ENCODE measurements around the gene CDC42EP5. TPM values are rescaled to one million over a fixed set of nuclear protein-coding genes. Genes with fewer than 3 reads are reported as not detected.

The CDC42EP5 gene
- total and polyA plus RNA-seq, 2 donors (not counting 1 experiment from before 2014, with no cell fraction given) = not detected

DNA sequence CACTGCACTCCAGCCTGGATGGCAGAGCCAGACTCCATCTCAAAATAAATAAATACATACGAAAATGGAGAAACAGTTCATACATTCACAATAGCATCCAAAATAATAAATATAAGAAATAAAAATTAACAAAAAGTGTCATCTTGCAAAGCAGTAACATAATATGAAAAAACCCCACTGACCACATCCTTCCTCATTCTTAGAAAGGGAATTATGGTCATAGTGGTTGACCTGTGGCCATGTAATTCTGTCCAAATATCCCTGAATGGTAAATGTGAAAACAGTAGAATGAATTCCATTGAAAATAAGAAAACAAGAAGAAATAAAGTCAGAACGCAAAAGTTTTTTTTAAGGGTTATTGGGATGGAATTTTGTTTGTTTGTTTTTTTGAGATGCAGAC lies 7.0 kb upstream of the CDC42EP5 start:
- peaks cover 20% of the 10 kb centered on the region for H3K4me1 Mint-ChIP-seq
- no peaks in the 10 kb centered on the region for H4K20me1 ChIP-seq (ENCODE audit: control insufficient read depth, insufficient read depth, low read length, poor library complexity, severe bottlenecking)
- H3K27ac Mint-ChIP-seq = peak overlapping the region; percentile 29
- ATAC-seq (ENCODE audit: low read depth) (no peak), DNase-seq (no peak)
- no peak overlapping the region for H3K4me3 ChIP-seq (ENCODE audit: control extremely low read depth in 1 of 5, extremely low read depth in 1 of 5, insufficient read depth in 1 of 5, low read depth in 2 of 5, low read length in 4 of 5)
- no peak overlapping the region for H3K4me2 ChIP-seq (replicated peaks; ENCODE audit: low read depth, low read length, poor library complexity, severe bottlenecking)
- H3K27me3 ChIP-seq (replicated peaks in 1 of 4; ENCODE audit: control extremely low read depth in 1 of 4, control insufficient read depth in 3 of 4, insufficient read depth in 4 of 4, low read length in 3 of 4) = peaks cover 0 to 21% (median 9%) of the 10 kb centered on the region in 4 experiments
- peaks cover 36% of the 10 kb centered on the region for H3K27me3 Mint-ChIP-seq
- H3K36me3 ChIP-seq (replicated peaks in 1 of 2; ENCODE audit: control extremely low read depth in 1 of 2, control insufficient read depth in 1 of 2, extremely low read depth in 1 of 2, insufficient read depth in 2 of 2, low read length in 1 of 2) = no peaks in the 10 kb centered on the region
- H3K4me3 Mint-ChIP-seq = no peak overlapping the region
- no CpG with 5 or more reads among the region's 2 CpGs for WGBS (ENCODE audit: insufficient coverage)
- TF ChIP-seq, protein P1, sequence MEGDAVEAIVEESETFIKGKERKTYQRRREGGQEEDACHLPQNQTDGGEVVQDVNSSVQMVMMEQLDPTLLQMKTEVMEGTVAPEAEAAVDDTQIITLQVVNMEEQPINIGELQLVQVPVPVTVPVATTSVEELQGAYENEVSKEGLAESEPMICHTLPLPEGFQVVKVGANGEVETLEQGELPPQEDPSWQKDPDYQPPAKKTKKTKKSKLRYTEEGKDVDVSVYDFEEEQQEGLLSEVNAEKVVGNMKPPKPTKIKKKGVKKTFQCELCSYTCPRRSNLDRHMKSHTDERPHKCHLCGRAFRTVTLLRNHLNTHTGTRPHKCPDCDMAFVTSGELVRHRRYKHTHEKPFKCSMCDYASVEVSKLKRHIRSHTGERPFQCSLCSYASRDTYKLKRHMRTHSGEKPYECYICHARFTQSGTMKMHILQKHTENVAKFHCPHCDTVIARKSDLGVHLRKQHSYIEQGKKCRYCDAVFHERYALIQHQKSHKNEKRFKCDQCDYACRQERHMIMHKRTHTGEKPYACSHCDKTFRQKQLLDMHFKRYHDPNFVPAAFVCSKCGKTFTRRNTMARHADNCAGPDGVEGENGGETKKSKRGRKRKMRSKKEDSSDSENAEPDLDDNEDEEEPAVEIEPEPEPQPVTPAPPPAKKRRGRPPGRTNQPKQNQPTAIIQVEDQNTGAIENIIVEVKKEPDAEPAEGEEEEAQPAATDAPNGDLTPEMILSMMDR (IDR thresholded peaks at IDR 0.05) = no peak
- no peak for TF ChIP-seq EZH2 (IDR thresholded peaks at IDR 0.05; ENCODE audit: borderline replicate concordance, insufficient read depth, low read depth, low read length, poor library complexity, severe bottlenecking)
- peaks cover 15 to 24% of the 10 kb centered on the region in 2 donors for H3K4me1 ChIP-seq (ENCODE audit: control insufficient read depth in 2 of 2, insufficient read depth in 2 of 2, low read length in 2 of 2)
- ChIA-PET CTCF (interaction anchor here (1.1 to 7.2 kb wide), 8 partner anchors 49 to 439 kb away, joined by 3 to 246 read pairs (median 8); no protein-coding TSS in a partner anchor), POLR2A (interaction anchor here (0.7 kb wide), 1 partner anchor 18 kb away, joined by 3 read pairs; no protein-coding TSS in a partner anchor)
- no peak overlapping the region for H3K27ac ChIP-seq (ENCODE audit: low read length in 2 of 2)
- H2AFZ ChIP-seq (ENCODE audit: insufficient read depth, low read depth, low read length, poor library complexity, severe bottlenecking) = no peak overlapping the region
- H3K9me3 Mint-ChIP-seq (ENCODE audit: insufficient read depth) = no peaks in the 10 kb centered on the region
- no peaks in the 10 kb centered on the region for H3K79me2 ChIP-seq (ENCODE audit: control insufficient read depth, insufficient read depth, low read length)
- no peaks in the 10 kb centered on the region for H3K9me3 ChIP-seq (ENCODE audit: control extremely low read depth in 1 of 3, control insufficient read depth in 2 of 3, insufficient read depth in 1 of 3, low read length in 2 of 3)
- intact Hi-C loops (cut with micrococcal nuclease) = loop anchor here (10.0 kb wide), 1 partner anchor 435 kb away; no protein-coding TSS in a partner anchor
- H3K9ac ChIP-seq (ENCODE audit: low read length) = no peak overlapping the region

DNA sequence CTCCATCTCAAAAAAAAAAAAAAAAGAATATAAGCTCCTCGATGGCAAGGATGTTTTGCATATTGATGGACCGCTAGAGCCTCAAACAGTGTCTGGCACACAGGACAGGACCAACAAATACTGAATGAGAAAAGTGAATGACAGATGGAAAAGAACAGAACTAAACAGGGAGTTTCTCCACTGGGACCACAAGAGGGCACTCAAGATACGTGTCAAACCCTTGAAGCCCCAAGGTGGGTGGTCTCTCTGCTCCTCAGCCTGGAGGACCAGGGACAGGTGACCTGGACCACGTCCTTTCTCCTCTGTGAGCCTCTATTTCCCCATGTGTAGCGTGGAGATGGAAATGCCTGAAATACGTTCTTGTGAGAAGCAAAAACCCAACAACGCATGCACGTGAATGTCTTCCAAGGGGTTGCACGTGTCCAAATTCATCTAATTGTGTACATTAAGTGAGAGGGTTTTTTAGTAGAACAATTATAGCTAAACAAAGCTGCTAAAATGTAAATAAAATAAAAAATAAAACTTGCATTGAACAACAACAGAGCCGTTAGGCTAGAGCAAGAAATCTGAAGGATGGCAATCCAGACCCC lies 5.7 kb upstream of the CDC42EP5 start:
- POLR2A ChIA-PET = no interaction called here
- 0% methylated on average over 1 of the region's 10 CpGs for WGBS (ENCODE audit: insufficient coverage)
- peak; percentile 73 for DNase-seq

More for the DNA sequence above, 5.7 kb upstream of the CDC42EP5 start:
- no peaks in the 10 kb centered on the region for H3K9me3 ChIP-seq (ENCODE audit: control extremely low read depth in 1 of 3, control insufficient read depth in 2 of 3, insufficient read depth in 1 of 3, low read length in 2 of 3)
- H3K4me1 ChIP-seq (ENCODE audit: control insufficient read depth in 2 of 2, insufficient read depth in 2 of 2, low read length in 2 of 2) = peaks cover 15 to 24% of the 10 kb centered on the region in 2 donors
- H3K4me1 Mint-ChIP-seq = peaks cover 20% of the 10 kb centered on the region
- no peaks in the 10 kb centered on the region for H3K9me3 Mint-ChIP-seq (ENCODE audit: insufficient read depth)
- no peak overlapping the region for H3K4me3 Mint-ChIP-seq
- CTCF ChIA-PET = interaction anchor here (0.6 to 7.2 kb wide), 12 partner anchors 50 to 440 kb away, joined by 3 to 246 read pairs (median 3); partner anchors contain the start of gene LENG1
- no peaks in the 10 kb centered on the region for H3K79me2 ChIP-seq (ENCODE audit: control insufficient read depth, insufficient read depth, low read length)
- no peak overlapping the region for H3K4me3 ChIP-seq (ENCODE audit: control extremely low read depth in 1 of 5, extremely low read depth in 1 of 5, insufficient read depth in 1 of 5, low read depth in 2 of 5, low read length in 4 of 5)
- H3K27ac Mint-ChIP-seq = peak overlapping the region; percentile 12
- no peak overlapping the region for H3K27ac ChIP-seq (ENCODE audit: low read length in 2 of 2)
- H3K9ac ChIP-seq (ENCODE audit: low read length) = no peak overlapping the region
- H4K20me1 ChIP-seq (ENCODE audit: control insufficient read depth, insufficient read depth, low read length, poor library complexity, severe bottlenecking) = no peaks in the 10 kb centered on the region
- TF ChIP-seq, protein P1 (IDR thresholded peaks at IDR 0.05) = peak; percentile 78
- TF ChIP-seq EZH2 (IDR thresholded peaks at IDR 0.05; ENCODE audit: borderline replicate concordance, insufficient read depth, low read depth, low read length, poor library complexity, severe bottlenecking) = no peak
- no peaks in the 10 kb centered on the region for H3K36me3 ChIP-seq (replicated peaks in 1 of 2; ENCODE audit: control extremely low read depth in 1 of 2, control insufficient read depth in 1 of 2, extremely low read depth in 1 of 2, insufficient read depth in 2 of 2, low read length in 1 of 2)
- peaks cover 0 to 24% (median 5%) of the 10 kb centered on the region in 4 experiments for H3K27me3 ChIP-seq (replicated peaks in 1 of 4; ENCODE audit: control extremely low read depth in 1 of 4, control insufficient read depth in 3 of 4, insufficient read depth in 4 of 4, low read length in 3 of 4)
- H3K4me2 ChIP-seq (replicated peaks; ENCODE audit: low read depth, low read length, poor library complexity, severe bottlenecking) = no peak overlapping the region
- ATAC-seq (ENCODE audit: low read depth) = peak; percentile 69
- no peak overlapping the region for H2AFZ ChIP-seq (ENCODE audit: insufficient read depth, low read depth, low read length, poor library complexity, severe bottlenecking)
- intact Hi-C loops (cut with micrococcal nuclease) = no loop called here
- peaks cover 34% of the 10 kb centered on the region for H3K27me3 Mint-ChIP-seq

All from B cell (primary cell).